Measurements from ENCODE around the gene RAB8B. TPM values are rescaled to one million over a fixed set of nuclear protein-coding genes. Genes with fewer than 3 reads are reported as not detected.

The RAB8B gene
- total RNA-seq, 3 donors from 2014 or later, result 7.4 to 26.4 (median 18.3) TPM

DNA sequence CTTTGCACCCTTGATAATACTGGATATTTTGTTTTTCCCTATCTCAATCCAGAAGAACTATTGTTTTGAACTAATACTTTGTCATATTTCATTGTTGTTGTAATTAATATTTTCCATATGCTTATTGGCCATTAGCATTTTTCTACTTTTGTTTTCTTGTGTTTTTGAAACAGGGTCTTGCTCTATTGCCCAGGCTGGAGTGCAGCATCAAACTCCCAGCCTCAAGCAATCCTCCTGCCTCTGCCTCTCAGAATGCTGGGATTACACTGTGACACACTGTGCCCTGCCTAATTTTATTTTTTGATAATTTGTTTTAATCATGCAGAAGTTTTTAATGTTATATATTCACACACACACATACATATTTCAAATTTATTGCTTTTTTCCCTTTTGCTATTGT lies 28.8 kb upstream of the RAB8B start:
- no peak for ATAC-seq
- H3K4me1 ChIP-seq (ENCODE audit: low read depth), result no peaks in the 10 kb centered on the region
- TF ChIP-seq, protein P1, sequence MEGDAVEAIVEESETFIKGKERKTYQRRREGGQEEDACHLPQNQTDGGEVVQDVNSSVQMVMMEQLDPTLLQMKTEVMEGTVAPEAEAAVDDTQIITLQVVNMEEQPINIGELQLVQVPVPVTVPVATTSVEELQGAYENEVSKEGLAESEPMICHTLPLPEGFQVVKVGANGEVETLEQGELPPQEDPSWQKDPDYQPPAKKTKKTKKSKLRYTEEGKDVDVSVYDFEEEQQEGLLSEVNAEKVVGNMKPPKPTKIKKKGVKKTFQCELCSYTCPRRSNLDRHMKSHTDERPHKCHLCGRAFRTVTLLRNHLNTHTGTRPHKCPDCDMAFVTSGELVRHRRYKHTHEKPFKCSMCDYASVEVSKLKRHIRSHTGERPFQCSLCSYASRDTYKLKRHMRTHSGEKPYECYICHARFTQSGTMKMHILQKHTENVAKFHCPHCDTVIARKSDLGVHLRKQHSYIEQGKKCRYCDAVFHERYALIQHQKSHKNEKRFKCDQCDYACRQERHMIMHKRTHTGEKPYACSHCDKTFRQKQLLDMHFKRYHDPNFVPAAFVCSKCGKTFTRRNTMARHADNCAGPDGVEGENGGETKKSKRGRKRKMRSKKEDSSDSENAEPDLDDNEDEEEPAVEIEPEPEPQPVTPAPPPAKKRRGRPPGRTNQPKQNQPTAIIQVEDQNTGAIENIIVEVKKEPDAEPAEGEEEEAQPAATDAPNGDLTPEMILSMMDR (IDR thresholded peaks at IDR 0.05), result no peak
- no peaks in the 10 kb centered on the region for H3K36me3 ChIP-seq (ENCODE audit: low read depth)
- DNase-seq, result no peak
- H3K9me3 ChIP-seq, result no peaks in the 10 kb centered on the region
- intact Hi-C loops (cut with DNase I, micrococcal nuclease), result no loop called here
- no peak overlapping the region for H3K4me3 ChIP-seq

DNA sequence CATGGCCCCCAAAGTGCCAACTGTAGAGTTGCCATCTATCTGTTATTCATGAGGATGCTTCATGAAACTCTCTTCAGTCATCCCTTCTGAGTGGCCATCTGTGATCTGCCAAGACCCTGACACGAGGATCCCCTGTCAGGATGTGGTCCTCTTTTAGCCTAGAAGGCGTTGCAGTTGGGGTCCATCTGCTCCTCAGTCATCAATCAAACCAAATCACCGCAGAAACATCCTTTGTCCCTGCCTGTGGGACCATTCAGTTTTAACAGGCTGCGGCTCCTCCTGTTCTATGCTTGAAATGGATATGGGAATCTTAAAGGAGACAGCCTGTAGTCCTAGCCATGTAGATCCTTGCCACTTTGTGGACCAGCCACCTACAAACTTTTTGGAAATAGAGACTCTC lies 26.2 kb upstream of the RAB8B start:
- Histone ChIP-seq H3K4me3 (no peak overlapping the region), H3K9me3 (no peaks in the 10 kb centered on the region), H3K4me1 (ENCODE audit: low read depth) (no peaks in the 10 kb centered on the region), H3K36me3 (ENCODE audit: low read depth) (no peaks in the 10 kb centered on the region)
- no peak for DNase-seq
- ATAC-seq, result no peak
- TF ChIP-seq, protein P1 (IDR thresholded peaks at IDR 0.05), result no peak
- intact Hi-C loops (cut with DNase I, micrococcal nuclease), result no loop called here

DNA sequence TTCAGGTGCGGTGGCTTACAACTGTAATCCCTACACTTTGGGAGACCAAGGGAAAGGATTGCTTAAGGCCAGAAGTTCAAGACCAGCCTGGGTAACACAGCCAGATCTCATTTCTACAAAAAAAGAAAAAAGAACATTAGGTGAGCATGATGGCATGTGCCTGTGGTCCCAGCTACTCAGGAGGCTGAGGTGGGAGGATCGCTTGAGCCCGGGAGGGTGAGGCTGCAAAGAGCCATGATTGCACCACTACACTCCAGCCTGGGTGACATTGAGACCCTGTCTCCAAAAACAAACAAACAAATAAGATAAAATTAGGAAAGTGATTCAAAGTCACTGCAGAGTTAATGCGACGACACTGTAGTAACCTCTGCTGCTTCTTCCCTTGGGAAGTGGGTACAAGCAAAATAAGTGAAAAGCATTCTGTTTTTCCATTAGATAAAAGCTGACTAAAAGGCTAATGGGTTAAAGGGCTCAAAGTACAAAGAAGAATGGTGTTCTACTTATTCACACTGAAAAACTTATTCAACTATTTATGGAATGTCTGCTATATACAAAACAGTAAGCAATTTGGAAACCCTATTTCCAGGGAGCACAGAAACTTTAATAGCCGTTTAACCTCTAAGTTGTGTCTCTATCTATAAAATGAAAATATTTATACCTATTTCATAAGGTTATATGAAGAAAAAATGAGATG lies 24.1 kb upstream of the RAB8B start:
- Histone ChIP-seq H3K4me1 (ENCODE audit: low read depth) (no peaks in the 10 kb centered on the region), H3K9me3 (no peaks in the 10 kb centered on the region), H3K36me3 (ENCODE audit: low read depth) (no peaks in the 10 kb centered on the region), H3K4me3 (no peak overlapping the region)
- TF ChIP-seq, protein P1 (IDR thresholded peaks at IDR 0.05), result no peak
- no peak for DNase-seq
- intact Hi-C loops (cut with DNase I, micrococcal nuclease), result no loop called here
- no peak for ATAC-seq

DNA sequence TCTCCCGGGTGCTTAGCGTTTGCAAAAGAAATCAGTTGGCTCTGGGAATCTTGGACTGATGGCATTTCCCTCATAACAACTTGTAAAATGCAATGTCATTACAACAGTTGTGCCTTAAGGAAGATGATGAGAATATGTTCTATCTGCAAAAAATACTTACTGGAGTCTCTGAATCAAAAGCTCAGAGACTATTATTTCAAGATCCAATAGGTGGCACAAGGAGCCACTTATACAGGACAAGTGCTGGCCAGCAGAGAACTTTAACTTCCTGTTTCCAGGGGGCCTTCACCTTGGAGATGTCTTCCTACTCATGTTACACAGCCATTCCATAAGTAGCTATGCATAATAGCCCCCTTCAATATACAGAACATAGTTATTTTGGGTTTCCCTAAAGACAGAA lies 23.2 kb upstream of the RAB8B start:
- Histone ChIP-seq H3K36me3 (ENCODE audit: low read depth) (no peaks in the 10 kb centered on the region), H3K9me3 (no peaks in the 10 kb centered on the region), H3K4me3 (no peak overlapping the region), H3K4me1 (ENCODE audit: low read depth) (no peaks in the 10 kb centered on the region)
- intact Hi-C loops (cut with DNase I, micrococcal nuclease), result no loop called here
- TF ChIP-seq, protein P1 (IDR thresholded peaks at IDR 0.05), result no peak
- no peak for ATAC-seq
- DNase-seq, result no peak

DNA sequence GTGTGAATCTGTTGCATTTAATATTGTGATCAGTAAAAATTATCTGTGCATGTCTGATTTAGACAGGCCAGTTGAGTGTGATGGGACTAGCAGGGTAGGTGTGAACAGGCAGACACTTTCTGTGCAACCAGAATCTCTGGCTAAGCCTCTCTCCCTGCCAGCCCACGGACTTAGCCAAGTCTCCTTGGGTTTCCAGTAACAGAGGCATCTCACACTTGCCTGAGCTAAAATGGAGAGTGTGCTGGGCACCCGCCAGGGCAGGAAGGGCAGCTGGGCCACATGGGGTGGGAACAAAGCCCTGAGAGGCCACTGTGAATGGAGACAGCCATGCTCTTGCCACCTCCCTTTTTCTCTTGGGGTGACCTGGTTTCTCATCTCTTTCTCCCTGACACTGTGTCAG lies 19.6 kb upstream of the RAB8B start:
- H3K36me3 ChIP-seq (ENCODE audit: low read depth), result no peaks in the 10 kb centered on the region
- no peak for ATAC-seq
- H3K9me3 ChIP-seq, result no peaks in the 10 kb centered on the region
- no peak for DNase-seq
- intact Hi-C loops (cut with DNase I, micrococcal nuclease), result no loop called here
- H3K4me3 ChIP-seq, result no peak overlapping the region
- no peaks in the 10 kb centered on the region for H3K4me1 ChIP-seq (ENCODE audit: low read depth)
- TF ChIP-seq, protein P1 (IDR thresholded peaks at IDR 0.05), result no peak

DNA sequence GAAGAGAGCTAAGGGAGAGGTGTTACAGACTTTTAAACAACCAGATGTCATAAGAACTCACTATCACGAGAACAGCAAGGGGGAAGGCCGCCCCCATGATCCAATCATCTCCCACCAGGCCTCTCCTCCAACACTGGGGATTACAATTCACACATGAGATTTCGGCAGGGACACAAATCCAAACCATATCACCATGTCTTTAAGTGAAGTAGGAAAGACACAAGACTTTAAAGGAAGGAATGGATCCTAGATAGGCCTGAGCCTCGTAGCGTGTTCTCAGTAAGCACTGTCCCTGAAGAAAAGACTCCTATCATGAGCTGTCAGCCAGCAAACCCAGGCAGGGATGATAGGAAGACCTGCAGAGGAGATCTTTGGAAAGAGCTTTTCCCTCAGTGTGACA lies 17.0 kb upstream of the RAB8B start:
- intact Hi-C loops (cut with DNase I, micrococcal nuclease), result no loop called here

More for the DNA sequence above, 17.0 kb upstream of the RAB8B start:
- TF ChIP-seq, protein P1 (IDR thresholded peaks at IDR 0.05), result no peak
- ATAC-seq, result no peak
- no peaks in the 10 kb centered on the region for H3K9me3 ChIP-seq
- H3K36me3 ChIP-seq (ENCODE audit: low read depth), result no peaks in the 10 kb centered on the region
- H3K4me3 ChIP-seq, result no peak overlapping the region
- no peaks in the 10 kb centered on the region for H3K4me1 ChIP-seq (ENCODE audit: low read depth)
- no peak for DNase-seq

Measured in mucosa of descending colon (tissue), 3 donors.